KOPT-K1 (cell line): ENCODE measurements around the gene FHOD1.

ENCODE experiments used
- H3K27ac ChIP-seq: fragments of 200-600 bp; sonication (generic); 2 replicates; pipeline ENCODE4 v1.5.1; 2016; ENCODE audit warnings: antibody characterized with exemption, mild to moderate bottlenecking, low read depth, low read length; ENCODE audit not compliant: poor library complexity, severe bottlenecking
- H3K36me3 ChIP-seq: fragments of 200-600 bp; sonication (generic); 2 replicates; pipeline ENCODE4 v1.5.1; 2017; ENCODE audit warnings: antibody characterized with exemption, mild to moderate bottlenecking, low read length, moderate library complexity; ENCODE audit not compliant: insufficient read depth
- H3K9me3 ChIP-seq: fragments of 200-600 bp; sonication (generic); 2 replicates; pipeline ENCODE4 v1.5.1; 2017; ENCODE audit warnings: antibody characterized with exemption, low read length, mild to moderate bottlenecking; ENCODE audit not compliant: insufficient read depth, poor library complexity, severe bottlenecking

The FHOD1 gene

DNA sequence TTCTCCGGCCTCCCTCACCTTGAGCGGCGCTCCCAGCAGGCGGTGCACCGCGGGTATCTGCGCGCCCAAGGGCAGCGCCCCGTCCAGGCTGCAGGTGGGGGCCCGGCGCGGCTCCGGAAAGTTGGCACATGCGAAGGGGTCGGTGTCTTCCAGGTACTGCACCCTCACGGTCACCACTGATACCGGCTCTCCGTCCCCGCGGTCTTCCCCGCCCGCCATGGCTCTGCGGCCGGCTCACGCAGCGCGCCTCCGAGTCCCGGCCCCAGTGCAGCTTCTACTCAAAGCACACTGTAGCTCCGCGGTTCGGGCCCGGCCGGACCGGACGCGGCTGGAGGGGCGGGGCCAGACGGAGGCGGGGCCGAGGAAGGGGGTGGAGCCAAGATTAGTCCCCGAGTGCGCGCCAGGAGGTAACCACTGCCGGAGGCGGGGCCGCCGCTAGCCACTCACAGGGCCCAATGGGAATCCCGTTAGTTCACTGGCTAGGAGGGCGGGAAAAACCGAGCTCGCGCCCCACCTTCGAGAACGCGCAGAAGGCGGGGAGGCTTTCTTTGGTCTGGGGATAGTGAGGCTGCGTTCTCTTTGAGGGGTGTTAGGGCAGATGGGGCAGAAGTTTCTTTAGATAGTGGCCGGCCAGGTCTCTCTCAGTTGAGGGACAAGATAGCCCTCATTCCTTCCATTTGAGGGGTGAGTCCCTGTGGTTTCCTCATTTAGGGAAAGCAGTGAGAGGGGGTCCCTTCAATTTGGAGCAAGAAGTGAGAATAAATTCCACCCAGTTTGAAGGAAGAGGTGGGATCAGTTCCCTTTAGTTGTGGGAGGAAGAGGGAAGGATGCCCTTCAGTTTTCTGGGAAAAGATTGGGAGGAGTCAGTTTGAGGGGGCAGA lies at the start of gene FHOD1:
FHOD1 (minus strand) TSS at position 290 of the 881 bp plus-strand sequence; CDS start at position 219, 71 bp downstream.
- H3K36me3 ChIP-seq = no peaks in the 10 kb centered on the region
- H3K9me3 ChIP-seq = no peaks in the 10 kb centered on the region
- H3K27ac ChIP-seq = peak within 1 kb of the TSS; percentile 61

DNA sequence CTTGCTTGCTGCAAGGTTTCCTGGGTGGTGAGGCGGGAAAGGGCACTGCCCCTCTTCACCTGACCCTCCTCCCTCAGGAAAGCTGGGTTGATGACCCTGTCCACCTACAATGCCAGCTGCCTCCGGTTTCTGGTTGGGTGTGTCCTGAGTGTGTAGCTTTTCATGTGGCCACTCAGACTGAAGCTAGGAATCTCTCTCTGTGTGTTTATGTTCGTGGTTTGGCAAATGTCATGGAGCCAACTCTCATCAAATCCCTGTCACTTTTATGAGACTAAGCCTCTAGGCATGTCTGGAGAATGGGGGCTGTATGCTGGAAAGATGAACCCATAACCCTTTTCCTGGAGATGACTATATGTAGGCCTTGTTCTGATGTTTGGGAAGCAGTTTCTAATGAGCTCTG lies 49.1 kb upstream of the FHOD1 start:
- H3K36me3 ChIP-seq = no peaks in the 10 kb centered on the region; the same call in 1 of the 2 replicates
- H3K27ac ChIP-seq = no peak overlapping the region
- H3K9me3 ChIP-seq = no peaks in the 10 kb centered on the region

DNA sequence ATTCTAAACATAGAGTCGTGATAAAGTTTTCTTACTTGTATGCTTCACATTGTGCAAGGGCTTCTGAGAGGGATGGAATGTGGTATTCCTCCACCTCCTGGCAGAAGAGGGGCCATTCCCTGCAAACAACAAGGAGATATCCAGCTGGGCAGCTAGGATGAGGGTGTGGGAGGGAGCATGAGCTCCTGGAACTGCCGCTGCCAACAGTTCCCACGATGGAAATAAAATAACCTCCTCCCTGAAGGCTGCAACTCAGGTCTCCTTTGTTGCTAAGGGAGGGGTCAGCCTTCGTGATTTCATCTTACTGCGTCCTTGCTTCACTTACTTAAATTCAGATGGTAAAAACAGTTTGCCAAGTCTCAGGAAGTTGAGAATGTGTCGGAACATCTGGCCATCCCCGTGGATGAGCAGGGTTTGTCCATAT lies 47.7 kb upstream of the FHOD1 start:
- no peak overlapping the region for H3K27ac ChIP-seq
- H3K36me3 ChIP-seq = peaks cover 8% of the 10 kb centered on the region; the same call in 1 of the 2 replicates
- no peaks in the 10 kb centered on the region for H3K9me3 ChIP-seq

DNA sequence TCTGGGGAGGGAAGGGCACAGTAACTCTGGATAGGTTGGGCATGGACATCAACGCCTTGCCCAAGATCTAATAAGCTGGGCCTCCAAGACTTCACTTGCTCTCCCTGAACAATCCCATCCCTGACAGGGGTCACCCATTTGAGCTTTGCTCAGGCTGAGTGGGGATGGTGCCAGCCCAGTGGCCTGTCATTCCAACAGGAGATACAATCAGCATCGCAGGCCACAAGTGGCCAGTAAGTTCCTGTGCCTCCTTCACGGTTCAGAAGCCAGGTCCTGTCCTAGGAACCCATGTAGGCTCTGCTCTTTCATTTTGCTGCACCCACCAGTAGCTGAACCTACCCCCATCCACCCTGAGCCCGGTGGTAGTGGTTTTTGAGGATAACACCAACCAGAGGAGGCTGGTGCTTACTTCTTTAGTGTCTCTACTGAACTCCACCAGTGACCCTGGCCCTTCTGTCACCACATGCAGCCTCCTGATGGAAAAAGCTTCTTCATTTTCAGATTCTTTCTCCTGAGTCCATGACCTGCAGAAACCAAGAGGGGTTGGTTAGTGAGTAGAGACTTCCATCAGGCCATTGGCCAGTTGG lies 47.0 kb upstream of the FHOD1 start:
- Histone ChIP-seq H3K9me3 (no peaks in the 10 kb centered on the region), H3K36me3 (peaks cover 15% of the 10 kb centered on the region; the same call in 1 of the 2 replicates), H3K27ac (no peak overlapping the region)

DNA sequence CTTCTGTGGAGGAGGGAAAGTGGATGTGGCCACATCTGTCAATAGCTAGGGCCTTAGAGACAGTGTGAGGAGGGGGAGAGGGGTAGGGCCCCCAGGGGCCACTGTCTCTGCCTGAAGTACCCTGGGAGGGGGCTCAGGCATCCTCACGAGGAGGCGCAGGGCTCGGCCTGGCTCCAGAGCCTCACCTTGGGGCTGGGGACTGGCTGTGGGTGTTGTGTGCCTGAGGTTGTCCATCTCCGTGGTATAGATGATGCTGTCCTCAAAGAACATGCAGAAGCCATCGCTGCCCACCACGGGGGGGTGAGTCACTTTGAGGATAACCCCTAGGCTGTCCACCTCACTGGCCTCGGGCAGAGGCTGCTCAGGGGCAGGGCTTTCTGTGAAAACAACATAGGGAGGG lies 44.2 kb upstream of the FHOD1 start:
- H3K27ac ChIP-seq = no peak overlapping the region
- H3K36me3 ChIP-seq = peaks cover 43% of the 10 kb centered on the region; the same call in 1 of the 2 replicates
- no peaks in the 10 kb centered on the region for H3K9me3 ChIP-seq

DNA sequence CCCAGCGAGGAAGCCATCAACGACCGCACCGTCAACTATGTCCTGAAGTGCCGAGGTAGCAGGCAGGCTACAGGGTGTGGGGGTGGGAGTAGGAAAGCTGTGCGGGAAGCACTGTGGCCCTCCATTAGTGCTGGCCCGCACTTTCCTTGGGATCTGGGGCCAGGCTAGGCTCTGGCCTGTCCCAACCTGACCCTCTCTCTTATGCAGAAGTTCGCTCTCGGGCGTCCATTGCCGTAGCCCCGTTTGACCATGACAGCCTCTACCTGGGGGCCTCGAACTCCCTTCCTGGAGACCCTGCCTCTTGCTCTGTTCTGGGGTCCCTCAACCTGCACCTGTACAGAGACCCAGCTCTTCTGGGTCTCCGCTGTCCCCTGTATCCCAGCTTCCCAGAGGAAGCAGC lies 40.7 kb upstream of the FHOD1 start:
- Histone ChIP-seq H3K9me3 (no peaks in the 10 kb centered on the region), H3K27ac (no peak overlapping the region), H3K36me3 (peaks cover 78% of the 10 kb centered on the region; the same call in 1 of the 2 replicates)

DNA sequence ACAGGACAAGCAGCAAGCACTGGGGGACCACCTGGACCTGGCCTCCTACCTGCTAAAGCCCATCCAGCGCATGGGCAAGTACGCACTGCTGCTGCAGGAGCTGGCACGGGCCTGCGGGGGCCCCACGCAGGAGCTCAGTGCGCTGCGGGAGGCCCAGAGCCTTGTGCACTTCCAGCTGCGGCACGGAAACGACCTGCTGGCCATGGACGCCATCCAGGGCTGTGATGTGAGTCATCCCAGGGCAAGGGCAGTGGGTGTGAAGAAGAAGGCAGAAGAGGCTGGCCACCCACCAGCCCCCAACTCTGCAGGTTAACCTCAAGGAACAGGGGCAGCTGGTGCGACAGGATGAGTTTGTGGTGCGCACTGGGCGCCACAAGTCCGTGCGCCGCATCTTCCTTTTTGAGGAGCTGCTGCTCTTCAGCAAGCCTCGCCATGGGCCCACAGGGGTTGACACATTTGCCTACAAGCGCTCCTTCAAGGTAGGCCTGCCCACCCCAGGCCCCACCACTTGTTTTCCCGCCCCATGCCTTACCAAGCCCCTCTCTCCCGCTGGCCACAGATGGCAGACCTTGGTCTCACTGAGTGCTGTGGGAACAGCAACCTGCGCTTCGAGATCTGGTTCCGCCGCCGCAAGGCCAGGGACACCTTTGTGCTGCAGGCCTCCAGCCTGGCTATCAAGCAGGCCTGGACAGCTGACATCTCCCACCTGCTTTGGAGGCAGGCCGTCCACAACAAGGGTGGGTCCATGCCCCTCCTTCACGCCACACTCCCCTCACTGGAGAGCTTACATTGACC lies 39.4 kb upstream of the FHOD1 start:
- H3K9me3 ChIP-seq = no peaks in the 10 kb centered on the region
- H3K27ac ChIP-seq = no peak overlapping the region
- H3K36me3 ChIP-seq = peaks cover 91% of the 10 kb centered on the region

DNA sequence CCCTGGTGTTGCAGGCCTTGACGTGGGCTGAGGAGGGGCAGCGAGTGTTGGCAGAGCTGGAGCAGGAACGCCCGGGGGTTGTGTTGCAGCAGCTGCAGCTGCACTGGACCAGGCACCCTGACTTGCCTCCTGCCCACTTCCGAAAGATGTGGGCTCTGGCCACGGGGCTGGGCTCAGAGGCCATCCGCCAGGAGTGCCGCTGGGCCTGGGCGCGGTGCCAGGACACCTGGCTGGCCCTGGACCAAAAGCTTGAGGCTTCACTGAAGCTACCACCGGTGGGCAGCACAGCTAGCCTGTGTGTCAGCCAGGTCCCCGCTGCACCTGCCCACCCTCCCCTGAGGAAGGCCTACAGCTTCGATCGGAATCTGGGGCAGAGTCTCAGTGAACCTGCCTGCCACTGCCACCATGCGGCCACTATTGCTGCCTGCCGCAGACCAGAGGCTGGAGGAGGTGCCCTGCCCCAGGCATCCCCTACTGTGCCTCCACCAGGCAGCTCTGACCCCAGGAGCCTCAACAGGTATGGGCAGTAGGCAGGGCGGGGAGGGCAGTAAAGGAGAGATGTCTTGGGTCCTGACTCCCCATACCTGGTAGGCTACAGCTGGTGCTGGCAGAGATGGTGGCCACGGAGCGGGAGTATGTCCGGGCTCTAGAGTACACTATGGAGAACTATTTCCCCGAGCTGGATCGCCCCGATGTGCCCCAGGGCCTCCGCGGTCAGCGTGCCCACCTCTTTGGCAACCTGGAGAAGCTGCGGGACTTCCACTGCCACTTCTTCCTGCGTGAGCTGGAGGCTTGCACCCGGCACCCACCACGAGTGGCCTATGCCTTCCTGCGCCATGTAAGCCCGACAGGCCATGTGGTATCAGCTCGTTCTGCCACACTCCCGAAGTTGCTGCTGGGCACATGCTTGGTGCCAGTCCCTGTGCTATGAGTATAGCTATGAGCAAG lies 37.7 kb upstream of the FHOD1 start:
- no peaks in the 10 kb centered on the region for H3K9me3 ChIP-seq
- peaks cover 87% of the 10 kb centered on the region for H3K36me3 ChIP-seq
- no peak overlapping the region for H3K27ac ChIP-seq

DNA sequence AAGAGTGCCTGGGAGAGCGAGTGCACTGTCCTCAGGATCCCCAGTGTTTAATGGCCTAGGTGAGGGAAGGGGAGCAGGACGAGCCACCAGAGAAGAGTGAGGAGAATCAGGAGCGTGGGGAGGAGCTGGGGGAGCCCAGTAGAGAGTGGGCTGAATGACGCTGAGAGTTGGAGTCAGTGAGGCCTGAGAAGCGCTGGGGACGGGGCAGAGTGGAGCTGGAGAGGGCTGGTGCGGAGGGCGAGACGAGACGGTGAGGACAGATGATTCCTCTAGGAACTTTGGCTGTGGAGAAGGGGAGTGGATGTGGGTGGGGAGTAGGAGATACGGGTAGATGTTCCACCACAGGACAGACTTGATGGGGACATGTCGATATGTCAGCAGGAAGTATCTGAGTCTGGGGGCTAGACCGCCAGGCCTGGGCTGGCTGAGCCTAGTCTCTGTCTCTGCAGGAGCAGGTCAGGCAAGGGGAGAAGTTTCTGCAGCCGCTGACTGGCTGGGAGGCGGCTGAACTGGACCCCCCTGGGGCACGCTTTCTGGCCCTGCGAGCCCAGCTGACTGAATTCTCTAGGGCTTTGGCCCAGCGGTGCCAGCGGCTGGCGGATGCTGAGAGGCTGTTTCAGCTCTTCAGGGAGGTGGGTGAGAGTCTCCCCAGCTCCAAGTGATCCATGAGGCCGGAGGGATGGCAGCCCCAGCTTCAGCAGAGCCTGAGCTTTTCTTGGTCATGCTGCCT lies 36.7 kb upstream of the FHOD1 start:
- Histone ChIP-seq H3K9me3 (no peaks in the 10 kb centered on the region), H3K36me3 (peaks cover 78% of the 10 kb centered on the region), H3K27ac (no peak overlapping the region)

DNA sequence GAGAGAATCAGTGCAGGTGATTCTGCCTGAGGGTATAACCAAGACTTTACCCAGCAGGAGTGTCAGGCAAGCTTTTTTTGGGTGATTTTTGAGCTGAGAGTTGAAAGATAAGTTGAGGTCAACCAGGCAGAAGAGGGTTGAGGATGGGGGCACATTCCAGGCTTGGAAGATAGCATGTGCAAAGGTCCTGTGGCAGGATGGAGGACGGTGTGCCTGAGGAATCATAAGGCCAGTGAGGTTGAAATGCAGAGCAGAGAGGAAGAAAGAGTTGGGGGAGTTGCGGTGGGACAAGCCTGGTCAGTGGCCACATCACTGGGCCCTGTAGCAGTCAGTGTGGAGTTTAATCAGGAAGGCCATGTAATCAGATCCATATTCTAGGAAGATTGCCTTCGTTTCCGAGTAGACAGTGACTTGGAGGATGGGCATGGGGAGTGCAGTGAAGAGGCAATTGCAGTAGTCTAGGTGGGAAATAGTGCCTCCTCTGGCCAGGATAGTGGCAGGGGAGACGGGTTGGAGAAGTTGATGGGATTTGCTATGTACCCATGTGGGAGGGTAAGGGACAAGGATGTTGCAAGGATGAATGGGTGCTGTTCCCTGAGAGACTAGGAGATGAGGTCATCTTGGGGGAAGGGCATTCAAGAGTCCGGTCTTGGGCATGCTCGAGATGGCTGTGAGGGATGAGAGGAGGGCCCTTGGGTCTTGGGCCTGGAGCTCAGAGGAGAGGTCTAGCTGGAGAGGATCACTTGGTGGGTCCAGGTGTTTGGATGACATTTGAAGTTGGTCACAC lies 36.0 kb upstream of the FHOD1 start:
- no peak overlapping the region for H3K27ac ChIP-seq
- no peaks in the 10 kb centered on the region for H3K9me3 ChIP-seq
- peaks cover 70% of the 10 kb centered on the region for H3K36me3 ChIP-seq

DNA sequence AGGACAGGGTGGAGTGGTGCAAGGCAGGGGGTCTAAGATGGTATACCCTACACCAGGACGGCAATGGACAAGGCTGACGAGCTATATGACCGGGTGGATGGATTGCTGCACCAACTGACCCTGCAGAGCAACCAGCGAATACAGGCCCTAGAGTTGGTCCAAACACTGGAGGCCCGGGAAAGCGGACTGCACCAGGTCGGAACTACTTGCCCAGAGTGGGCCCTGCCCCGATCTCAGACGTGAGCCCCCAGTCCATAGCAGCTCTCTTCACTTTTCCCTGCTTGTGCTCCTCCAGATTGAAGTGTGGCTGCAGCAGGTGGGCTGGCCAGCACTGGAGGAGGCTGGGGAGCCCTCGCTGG lies 35.1 kb upstream of the FHOD1 start:
- no peak overlapping the region for H3K27ac ChIP-seq
- H3K9me3 ChIP-seq = no peaks in the 10 kb centered on the region
- peaks cover 66% of the 10 kb centered on the region for H3K36me3 ChIP-seq

DNA sequence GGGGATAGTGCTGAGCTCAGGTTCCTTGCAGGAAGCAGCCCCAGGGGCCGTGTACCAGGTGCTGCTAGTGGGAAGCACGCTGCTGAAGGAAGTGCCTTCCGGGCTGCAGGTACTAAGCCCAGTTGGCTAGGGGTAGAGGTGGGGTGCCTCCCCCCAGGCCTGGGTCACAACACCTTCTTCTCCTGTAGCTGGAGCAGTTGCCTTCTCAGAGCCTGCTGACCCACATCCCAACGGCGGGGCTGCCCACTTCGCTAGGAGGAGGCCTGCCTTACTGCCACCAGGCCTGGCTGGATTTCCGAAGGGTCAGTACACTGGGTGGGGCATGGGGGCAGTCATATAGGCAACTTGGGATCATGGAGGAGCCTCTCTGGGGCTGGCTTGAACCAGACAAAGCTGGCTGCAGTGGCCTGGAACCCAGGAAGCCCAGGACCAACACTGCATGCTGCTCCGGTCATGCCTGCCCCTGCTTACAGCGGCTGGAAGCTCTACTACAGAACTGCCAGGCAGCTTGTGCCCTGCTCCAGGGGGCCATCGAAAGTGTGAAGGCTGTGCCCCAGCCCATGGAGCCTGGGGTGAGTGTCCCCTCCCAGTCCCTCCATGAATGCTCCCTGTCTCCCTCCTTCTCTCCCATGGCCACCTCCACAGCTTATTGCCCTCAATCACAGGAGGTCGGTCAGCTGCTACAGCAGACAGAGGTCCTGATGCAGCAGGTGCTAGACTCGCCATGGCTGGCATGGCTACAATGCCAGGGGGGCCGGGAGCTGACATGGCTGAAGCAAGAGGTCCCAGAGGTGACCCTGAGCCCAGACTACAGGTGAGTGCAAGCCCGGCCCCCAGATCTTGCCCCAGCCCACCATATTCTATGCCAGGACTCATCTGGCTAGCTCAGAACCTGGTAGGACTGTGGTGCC lies 34.5 kb upstream of the FHOD1 start:
- Histone ChIP-seq H3K9me3 (no peaks in the 10 kb centered on the region), H3K27ac (no peak overlapping the region), H3K36me3 (peaks cover 65% of the 10 kb centered on the region)
